GM12892 (cell line): ENCODE results near the gene TNS1.

ENCODE experiments used
- DNase-seq: peaks from one replicate; pipeline ENCODE4 v3.0.0; 2011; ENCODE audit not compliant: insufficient read length
- FAIRE-seq: peaks from 2 replicates; lab custom pipeline; 2011; peaks lifted over from hg19 to GRCh38; lab: Jason Lieb, UNC
- POLR2A ChIP-seq: IDR thresholded peaks from 2 replicates; pipeline ENCODE4 v1.6.1; 2011; ENCODE audit warnings: low read depth, low read length, control low read depth
- POLR2AphosphoS5 ChIP-seq: IDR thresholded peaks from 2 replicates; pipeline ENCODE4 v1.6.1; 2011; ENCODE audit warnings: low read depth, low read length, control low read depth
- TAF1 ChIP-seq: IDR thresholded peaks from 2 replicates; pipeline ENCODE4 v1.6.1; 2011; ENCODE audit warnings: low read depth, mild to moderate bottlenecking, control low read depth, low read length, borderline replicate concordance

Gene TNS1

DNA sequence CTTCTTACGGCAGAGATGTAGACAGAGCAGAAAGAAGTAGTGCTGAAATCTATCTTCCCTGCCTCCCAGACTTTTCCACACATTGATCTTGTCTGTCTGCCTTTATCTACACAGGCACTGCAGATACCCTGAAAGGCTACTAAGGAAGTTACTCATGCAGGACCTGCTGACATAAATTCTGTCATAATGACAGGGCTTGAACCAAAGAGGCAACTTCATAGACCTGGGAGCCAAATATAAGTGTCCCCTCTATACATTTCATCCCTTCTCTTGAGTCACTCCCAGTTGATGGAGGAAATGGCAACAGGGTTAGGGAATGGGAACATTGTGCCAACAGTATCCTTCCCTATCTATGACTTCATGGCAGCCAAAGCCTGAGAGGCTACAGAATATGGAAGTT is 157.5 kb downstream of the TNS1 start:
- TF ChIP-seq TAF1 (no peak), POLR2AphosphoS5 (no peak), POLR2A (no peak)
- no peak for FAIRE-seq
- no peak for DNase-seq

DNA sequence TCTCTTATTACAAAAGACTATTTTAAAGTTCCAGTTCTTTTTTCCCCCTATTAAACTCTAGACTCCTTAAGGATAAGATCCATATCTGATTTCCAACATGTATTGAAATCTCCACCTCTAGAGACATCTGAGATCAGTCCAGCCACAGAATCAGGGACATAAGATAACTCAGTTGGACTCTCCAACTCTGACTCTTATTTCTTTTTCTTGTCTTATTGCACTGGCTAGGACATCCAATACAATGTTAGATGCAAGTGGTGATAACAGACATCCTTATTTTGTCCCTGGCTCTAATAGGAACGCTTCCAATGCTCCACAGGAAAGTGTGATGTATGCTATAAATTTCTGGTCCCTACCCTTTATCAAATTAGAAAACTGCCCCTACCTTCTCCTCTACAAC is 158.1 kb downstream of the TNS1 start:
- TF ChIP-seq TAF1, result no peak
- TF ChIP-seq POLR2AphosphoS5, result no peak
- TF ChIP-seq POLR2A, result no peak
- DNase-seq, result no peak
- FAIRE-seq, result no peak

DNA sequence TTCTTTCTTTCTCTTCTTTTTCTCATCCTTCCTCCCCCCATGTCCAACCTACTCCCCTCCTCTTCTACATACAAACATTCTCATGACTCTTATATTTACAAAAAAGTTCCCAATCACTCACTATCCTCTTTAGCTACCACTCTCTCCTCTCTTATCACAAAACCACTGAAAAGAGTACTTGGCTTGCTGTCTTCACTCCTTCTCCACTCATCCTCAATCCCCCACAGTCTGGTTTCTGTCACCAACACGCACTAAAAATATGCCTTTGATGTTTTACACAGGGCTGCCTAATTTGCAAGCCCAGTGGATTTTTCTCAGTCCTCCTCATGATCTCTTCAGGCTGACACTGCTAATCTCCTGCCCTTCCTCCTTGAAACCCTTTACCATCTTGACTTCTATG is 159.5 kb downstream of the TNS1 start:
- DNase-seq (no peak), FAIRE-seq (no peak)
- TF ChIP-seq POLR2AphosphoS5, result no peak
- TF ChIP-seq TAF1, result no peak
- no peak for TF ChIP-seq POLR2A

DNA sequence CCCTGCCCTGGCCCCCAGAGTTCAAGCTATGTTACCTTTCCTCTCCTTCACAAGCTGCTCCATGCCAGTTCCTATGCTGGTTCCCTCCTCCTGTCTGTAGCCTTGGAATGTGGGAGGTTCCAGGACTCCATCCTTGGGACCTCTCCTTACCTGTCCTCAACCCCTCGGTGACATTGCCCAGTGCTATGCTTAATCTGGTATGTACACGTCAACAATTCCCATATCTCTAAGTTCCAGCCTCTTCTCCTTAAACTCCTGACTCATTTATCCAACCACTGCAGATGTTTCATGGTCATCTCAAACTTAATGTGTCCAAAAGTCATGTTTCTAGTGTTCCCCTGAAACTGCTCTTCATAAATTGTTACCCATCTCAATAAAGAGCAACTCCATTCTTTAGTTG is 160.8 kb downstream of the TNS1 start:
- FAIRE-seq, result no peak
- DNase-seq, result no peak

DNA sequence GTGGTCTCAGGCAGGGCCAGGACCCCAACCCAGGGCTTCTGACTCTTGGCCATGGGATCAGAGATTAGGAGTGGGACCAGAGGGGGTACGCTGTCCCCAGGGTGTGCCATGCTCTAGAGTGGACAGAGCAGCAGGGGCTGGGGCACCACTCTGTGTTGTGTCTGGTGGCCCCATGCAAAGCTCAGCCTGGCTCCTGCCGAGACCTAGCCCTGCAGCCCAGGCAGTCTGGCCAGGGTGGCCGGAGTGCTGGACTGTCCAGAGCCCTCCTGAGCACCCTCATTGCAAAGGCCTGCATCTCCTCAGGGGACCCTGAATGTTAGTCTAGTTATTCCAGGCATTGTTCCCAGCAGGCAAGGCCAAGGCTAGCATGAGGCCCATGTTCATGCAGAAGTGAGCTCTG is 162.3 kb downstream of the TNS1 start:
- no peak for FAIRE-seq
- DNase-seq, result no peak
- TF ChIP-seq TAF1 (no peak), POLR2A (no peak), POLR2AphosphoS5 (no peak)

More for the DNA sequence above, 160.8 kb downstream of the TNS1 start:
- TF ChIP-seq POLR2A (no peak), TAF1 (no peak), POLR2AphosphoS5 (no peak)

- DNase-seq (no peak), FAIRE-seq (no peak)
- no peak for TF ChIP-seq TAF1
- no peak for TF ChIP-seq POLR2A
- TF ChIP-seq POLR2AphosphoS5, result no peak
Observed at GRCh38 chr2:217839750-217840107, 163.1 kb downstream of the TNS1 start.

DNA sequence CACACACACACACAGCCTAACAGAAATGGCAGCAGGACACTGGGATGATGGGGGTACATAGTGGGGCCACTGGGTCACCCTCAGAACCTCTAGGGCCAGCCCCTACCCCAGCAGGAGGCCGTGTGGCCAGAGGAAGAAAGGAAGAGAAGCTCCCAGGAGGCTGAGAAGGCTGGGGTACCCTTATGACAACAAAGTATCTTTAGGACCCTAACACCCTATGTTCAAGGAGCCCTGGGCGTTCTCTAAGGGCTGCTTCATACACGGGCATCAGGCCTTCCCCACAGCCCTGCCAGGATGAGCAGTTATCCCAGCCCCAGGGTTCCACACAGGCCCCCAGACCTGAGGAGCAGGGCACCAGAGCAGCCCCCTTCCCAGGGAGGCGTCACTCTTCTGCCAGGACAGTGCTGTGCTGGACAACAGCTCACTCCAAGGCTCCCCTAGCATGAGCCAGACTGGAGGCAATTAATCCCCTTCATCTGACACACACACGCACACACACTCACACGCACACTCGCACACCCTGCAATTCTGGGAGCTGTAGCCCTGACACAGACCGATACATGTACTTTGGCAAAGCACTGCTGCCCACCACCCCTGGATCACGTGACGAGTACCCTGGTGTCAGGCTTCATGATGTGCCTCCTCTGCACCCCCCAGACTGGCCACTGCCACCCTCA is 163.6 kb downstream of the TNS1 start:
- FAIRE-seq, result no peak
- no peak for DNase-seq
- no peak for TF ChIP-seq POLR2A
- TF ChIP-seq POLR2AphosphoS5, result no peak
- no peak for TF ChIP-seq TAF1

DNA sequence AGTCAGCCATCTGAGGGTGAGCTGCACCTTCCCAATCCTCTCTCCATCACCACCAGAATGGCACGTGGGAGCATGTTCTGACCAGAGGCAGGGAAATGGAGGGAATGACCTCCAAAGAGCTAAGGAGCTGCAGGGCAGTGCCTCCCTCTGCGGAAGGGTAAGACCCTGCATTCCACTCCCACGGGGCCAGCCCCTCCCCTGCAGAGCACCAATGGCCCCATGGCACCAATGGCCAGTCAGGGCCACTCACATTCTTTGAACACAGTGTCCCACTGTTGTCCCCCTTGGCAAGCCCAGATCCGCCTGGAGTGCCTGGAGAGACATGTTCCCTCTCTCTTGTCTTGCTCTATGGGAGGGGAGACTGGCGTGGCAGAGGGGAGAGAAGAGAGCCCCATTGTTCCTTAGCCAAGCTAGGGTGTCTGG is 164.4 kb downstream of the TNS1 start:
- TF ChIP-seq TAF1 (no peak), POLR2A (no peak), POLR2AphosphoS5 (no peak)
- DNase-seq, result no peak
- FAIRE-seq, result no peak

DNA sequence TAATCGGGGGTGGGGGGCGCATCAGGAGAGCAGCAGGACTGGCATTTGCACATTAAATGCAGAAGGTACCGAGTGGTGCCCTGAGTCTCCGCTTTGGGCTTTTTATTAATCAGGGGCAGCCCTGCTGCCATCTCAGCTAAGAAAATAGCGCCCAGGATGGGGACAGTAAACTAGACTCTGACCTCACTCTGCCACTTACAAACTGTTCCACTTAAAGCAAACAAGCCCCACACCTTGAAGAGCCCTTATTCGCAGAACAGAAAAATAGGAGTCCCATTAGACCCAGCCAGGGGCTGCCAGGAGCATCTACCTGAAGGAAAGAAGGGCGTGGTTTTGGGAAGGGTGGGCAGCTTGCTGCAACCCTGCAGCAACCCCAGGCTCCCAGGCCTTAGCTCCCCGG is 165.3 kb downstream of the TNS1 start:
- TF ChIP-seq TAF1 (no peak), POLR2AphosphoS5 (no peak), POLR2A (no peak)

DNA sequence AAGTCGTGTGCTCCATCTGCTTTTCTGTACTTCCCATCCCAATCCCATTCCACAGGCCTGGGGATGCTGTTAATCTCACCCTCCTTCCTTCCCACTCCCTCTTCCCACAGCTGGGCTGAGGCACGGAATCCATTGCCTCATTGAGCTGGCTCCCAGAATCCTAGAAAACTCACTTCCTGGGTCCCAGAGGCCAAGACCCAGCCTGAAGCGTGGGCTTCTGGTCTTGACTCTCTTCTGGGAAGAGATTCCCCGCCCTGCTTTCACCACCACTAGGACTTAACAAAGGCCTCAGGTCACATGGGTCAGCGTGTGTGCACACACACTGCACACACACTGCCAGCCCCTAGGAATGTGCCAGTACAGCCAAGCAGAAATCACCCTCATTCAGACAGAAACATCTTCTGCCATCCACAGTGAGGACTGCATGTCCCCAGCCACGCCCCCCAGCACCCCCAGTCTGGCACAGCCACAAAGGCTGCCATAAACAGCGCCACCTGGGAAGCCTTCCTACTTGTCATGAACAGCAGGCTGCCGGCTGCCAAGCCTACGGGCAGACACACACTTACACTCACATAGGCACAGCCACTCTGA is 165.8 kb downstream of the TNS1 start:
- TF ChIP-seq TAF1 (no peak), POLR2A (no peak), POLR2AphosphoS5 (no peak)
- DNase-seq (no peak), FAIRE-seq (no peak)

More for the DNA sequence above, 165.3 kb downstream of the TNS1 start:
- DNase-seq, result no peak
- FAIRE-seq, result no peak

- TF ChIP-seq POLR2A (no peak), TAF1 (no peak), POLR2AphosphoS5 (no peak)
- DNase-seq, result no peak
- FAIRE-seq, result no peak
Observed at GRCh38 chr2:217835931-217836891, 166.6 kb downstream of the TNS1 start.
